NCI-H128 (cell line): Measurements from ENCODE around the gene JMJD1C.
"Not testable (repeated sequence)": the region's sequence is repeated elsewhere in the genome, so short reads cannot be mapped to it uniquely, and the experiment has no call there.

Source experiments
- DNase-seq: peaks from one replicate; lab custom pipeline; 2025; ENCODE audit not compliant: unreplicated experiment; lab: John Stamatoyannopoulos, UW

JMJD1C gene

GRCh38 chr10:63465293-63466143 is at the start of gene JMJD1C:
TSS of gene JMJD1C (minus strand) at chr10:63465977. CDS start at chr10:63465662, 315 bp downstream.
- DNase-seq, result peak; percentile 7

- DNase-seq, result no peak
These were observed 49.4 kb upstream of the JMJD1C start for GRCh38 chr10:63515002-63515763.

DNA sequence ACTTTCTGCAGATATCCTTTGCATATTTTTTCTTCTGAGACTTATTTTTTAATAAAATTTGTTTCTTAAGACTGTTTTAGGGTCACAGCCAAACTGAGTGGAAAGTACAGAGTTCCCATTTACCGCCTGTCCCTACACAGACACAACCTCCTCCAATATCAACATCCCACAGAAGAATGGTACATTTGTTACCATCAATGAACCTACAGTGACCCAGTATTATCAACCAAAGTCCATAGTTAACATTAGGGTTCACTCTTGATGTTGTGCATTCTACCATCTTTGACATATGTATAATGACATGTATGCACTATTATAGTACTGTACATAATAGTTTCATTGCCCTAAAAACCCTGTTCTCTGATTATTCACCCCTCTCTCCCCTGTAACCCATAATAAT is 40.8 kb upstream of the JMJD1C start:
- no peak for DNase-seq

DNA sequence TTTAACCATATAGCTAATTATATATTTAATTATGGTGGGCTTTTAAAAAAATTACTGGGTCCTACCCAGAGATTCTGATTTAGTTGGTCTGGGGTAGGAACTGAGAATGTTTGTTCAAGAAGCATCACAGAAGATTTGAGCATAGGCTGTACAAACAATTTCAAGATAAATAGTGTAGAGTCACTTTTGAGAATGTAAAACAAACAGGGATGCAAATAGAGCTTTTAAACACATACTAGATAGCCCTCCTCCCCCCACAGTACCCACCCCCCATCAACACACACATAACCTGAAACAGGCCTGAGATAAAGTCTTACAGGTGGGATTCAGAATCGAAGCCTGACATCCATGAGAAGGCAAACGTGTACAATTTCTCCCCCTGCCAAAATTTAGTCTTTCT is 39.8 kb upstream of the JMJD1C start:
- DNase-seq, result no peak

DNA sequence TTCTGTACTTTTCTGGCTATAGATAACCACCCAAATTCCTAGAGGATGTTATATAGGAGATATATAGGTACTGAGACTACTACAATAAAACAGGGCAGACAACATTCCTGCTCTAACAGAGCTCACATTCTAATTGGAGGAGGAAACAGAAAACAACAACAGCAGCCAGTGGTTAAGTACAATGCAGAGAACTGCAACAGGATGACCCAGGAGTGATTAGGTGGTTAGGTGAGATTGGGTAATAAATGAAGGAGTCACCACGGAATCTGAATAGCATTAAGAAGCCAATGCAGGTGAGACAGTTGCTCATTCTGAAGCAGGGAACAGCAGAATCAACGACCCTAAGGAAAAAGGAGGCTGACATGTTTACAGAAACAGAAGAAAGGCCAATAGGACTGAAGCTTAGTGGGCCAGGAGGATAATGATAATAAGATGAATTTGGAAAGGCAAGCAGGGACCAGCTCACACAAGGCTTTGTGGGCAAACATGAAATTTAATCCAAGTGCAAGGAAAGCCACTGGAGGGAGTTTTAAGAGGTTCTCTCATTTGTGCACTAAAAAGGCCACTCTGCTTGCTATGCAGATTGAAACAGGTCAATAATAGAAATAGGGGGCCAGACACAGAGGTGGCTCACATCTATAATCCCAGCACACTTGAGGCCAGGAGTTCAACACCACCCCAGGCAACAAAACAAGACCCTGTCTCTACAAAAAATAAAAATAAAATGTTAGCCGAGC is 38.5 kb upstream of the JMJD1C start:
- DNase-seq, result no peak

DNA sequence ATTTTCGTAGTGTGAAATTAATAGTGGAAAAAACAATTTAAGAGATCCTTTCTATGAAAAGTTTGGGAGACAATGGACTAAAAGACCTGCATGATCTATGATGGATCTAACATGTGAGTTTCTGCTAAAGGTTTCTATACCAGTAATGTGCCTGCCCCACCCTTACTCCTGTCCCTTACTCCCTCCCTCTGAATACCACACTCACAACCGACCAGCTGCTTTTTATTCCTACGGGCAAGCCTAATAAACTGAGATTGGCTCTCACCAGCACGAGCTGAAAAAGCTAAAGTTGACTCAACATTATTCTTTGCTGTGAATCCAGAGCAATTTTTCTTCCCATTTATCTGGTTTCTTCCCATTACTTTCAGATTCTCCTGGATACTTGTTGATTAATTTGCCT is 37.6 kb upstream of the JMJD1C start:
- no peak for DNase-seq

DNA sequence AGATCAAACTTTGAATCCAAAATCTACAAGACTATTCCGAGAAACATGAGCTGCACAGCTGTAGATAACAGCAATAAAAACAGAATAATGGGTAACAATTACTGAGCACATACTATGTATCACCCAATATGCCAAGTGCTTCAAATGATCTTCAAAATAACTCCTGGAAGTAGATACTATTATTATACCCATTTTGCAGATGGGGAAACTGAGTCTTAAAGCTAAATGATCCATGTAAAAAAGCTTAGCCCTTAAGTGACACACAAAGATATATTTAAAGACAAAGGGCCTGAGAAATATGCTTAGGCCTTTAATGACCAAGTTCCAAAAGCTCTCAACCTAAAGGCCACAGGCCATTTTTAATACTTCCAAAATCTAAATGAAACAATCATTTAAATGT is 37.1 kb upstream of the JMJD1C start:
- DNase-seq, result no peak

DNA sequence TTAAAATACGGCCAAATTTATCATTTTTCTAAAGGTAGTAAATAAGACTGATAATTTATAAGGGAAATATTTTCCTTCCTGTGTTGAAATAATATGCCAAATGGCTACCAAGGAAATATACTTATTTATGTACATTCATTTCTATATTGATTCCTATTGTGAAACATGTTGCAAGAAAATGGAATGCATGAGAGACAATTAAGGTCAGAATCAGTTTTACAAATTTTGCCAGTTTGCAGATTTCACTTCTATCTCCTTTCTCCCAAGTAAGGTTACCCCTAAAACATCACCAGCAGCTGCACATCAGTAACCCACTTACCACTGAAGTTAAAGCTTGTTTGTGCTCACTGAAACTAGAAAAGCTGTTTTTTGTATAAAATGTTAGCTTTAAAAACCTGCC is 36.2 kb upstream of the JMJD1C start:
- DNase-seq, result no peak

DNA sequence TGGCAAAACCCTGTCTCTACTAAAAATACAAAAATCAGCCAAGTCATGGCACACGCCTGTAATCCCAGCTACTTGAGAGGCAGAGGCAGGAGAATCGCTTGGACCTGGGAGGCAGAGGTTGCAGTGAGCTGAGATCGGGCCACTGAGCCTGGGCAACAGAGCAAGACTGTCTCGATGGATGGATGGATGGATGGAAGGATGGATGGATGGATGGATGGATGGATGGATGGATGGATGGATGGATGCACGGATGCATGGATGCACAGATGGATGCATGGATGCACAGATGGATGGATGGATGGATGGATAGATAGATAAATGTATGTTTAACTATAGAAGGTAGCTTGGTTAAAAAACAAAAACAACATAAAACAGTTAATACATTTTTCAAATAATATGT is 34.8 kb upstream of the JMJD1C start:
- not testable (repeated sequence) for DNase-seq

DNA sequence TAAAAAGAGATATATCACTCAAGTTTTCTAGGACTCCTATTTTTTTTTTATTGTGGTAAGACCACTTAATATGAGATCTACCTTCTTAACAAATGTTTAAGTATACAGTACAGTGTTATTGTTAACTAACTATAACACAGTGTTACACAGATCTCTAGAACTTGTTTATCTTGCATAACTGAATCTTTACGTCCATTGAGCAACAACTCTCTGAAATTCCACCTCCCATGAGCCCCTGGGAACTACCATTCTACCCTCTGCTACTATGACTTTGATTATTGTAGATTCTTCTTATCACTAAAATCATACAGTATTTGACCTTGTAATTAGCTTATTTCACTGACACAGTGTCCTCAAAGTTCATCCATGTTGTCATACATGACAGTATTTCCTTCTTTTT is 32.9 kb upstream of the JMJD1C start:
- DNase-seq, result no peak

DNA sequence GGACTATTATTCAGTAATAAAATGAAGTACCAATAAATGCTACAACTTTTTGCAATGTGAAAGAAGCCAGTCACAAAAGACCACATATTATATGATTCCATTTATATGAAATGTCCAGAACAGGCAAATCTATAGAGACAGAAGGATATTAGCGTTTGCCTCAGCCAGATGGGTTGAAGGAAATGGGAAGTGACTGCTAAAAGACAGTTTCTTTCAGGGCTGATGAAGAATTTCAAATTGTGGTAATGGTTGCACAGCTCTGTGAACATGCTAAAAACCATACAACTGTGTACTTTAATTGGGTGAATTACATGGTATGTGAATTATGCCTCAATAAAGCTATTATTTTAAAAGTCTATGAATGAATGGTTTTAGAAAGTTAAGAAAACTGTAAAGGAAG is 31.5 kb upstream of the JMJD1C start:
- no peak for DNase-seq

DNA sequence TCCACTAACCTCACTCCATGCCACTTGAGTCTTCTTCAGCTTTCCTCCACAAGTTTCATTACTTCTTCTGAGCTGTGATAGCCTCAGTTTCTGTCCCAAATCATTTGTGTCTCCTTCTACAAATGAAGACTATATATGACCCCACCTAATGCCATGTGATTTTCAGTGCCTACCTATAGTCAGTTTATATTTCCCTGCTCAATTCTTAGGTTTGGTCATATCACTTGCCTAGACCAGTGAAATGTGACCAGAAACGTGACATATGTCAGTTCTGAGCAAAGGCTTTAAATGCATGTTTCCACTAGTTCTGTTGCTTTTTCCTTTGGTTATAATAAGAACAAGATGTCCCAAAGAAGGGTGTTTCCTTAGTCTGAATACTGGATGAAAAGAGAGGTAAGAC is 30.8 kb upstream of the JMJD1C start:
- no peak for DNase-seq

- DNase-seq, result no peak
These were observed 29.2 kb upstream of the JMJD1C start for GRCh38 chr10:63494951-63495350.

DNA sequence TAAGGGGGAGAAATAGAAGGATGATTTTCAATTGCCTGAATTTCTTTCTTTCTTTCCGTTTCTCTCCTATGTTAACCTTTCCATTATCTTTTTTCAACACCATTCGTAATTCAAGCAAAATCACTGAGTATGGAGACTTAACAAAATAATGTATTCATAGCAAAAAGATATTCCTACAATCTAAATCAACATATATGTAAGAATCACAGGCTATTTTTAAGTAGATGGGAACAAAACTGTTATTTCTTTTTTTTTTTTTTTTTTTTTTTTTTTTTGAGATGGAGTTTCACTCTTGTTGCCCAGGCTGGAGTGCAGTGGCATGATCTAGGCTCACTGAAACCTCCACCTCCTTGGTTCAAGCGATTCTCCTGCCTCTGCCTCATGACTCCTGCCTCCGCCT is 27.2 kb upstream of the JMJD1C start:
- no peak for DNase-seq

- not testable (repeated sequence) for DNase-seq
These were observed 26.5 kb upstream of the JMJD1C start for GRCh38 chr10:63492317-63492690.

GRCh38 chr10:63491588-63492316 is 26.0 kb upstream of the JMJD1C start:
- DNase-seq, result no peak

DNA sequence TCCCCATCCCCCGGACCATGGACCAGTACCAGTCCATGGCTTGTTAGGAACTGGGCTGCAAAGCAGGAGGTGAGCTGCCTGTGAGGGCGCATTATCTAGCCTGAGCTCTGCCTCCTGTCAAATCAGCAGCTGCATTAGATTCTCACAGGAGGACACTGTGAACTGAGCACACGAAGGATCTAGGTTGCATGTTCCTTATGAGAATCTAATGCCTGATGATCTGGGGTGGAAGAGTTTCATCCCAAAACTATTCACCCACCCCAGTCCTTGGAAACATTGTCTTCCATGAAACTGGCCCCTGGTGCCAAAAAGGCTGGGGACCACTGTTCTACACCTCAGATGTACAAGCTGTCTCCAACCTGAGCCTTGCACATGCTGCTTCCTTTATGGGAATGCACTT is 24.1 kb upstream of the JMJD1C start:
- DNase-seq, result no peak

- DNase-seq, result no peak
These were observed 22.2 kb upstream of the JMJD1C start for GRCh38 chr10:63487990-63488389.

DNA sequence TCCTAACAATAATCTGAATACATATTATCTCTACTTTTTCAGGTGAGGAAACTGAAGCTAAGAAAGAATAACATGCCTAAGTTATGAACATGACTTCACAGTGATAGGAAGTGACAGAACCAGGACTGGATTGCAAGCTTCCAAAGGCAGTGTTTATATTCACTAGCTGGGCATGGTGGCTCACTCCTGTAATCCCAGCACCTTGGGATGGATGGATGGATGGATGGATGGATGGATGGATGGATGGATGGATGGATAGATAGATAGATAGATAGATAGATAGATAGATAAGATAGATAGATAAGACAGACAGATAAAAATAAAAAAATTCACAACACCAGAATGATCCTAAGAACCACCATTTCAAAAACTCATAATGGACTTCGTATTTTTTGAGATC is 18.2 kb upstream of the JMJD1C start:
- DNase-seq, result no peak

DNA sequence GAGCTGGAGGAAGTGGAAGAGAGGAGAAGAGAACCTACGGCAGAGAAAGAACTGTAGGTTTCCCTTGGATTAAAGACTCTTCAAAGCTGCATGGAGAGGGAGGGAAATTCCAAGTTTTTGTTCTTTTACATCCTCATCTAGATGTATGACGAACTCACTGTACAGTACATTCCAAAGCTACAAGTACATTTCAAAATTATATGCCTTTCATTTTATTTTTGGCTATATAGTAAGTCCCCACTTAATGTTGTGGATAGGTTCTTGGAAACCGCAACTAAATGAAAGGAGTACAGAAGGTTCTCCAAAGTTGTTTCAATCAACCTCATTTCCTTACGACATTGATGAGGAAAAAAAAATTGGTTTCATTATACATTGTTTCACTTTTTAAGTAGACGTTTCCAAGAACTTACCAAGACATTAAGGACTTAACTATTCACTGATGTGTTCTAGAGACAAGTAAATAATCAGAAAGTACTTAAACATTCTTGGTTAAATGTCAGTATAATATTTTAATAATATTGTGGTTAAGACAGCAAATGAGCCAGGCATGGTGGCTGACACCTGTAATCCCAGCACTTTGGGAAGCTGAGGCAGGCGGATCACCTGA is 16.1 kb upstream of the JMJD1C start:
- no peak for DNase-seq

- DNase-seq, result no peak
These were observed 14.5 kb upstream of the JMJD1C start for GRCh38 chr10:63480237-63480636.
